Neural progenitor cell (in vitro differentiated cells): Measurements from ENCODE around the gene DPPA5. TPM values are rescaled to one million over a fixed set of nuclear protein-coding genes. Genes with fewer than 3 reads are reported as not detected.
"Not testable (repeated sequence)": the region's sequence is repeated elsewhere in the genome, so short reads cannot be mapped to it uniquely, and the experiment has no call there.

Experiments used
- DNase-seq: peaks from one replicate; pipeline ENCODE4 v3.0.0-alpha.2; 2016; ENCODE audit warnings: low spot score
- H2AFZ ChIP-seq: fragments of 200-600 bp; sonication (generic); replicated peaks from 2 replicates; pipeline ENCODE4 v1.6.1; 2016; ENCODE audit warnings: antibody characterized with exemption
- H3F3A ChIP-seq: fragments of 200-600 bp; sonication (generic); 2 replicates; pipeline ENCODE4 v1.6.1; 2016; ENCODE audit warnings: antibody characterized with exemption, low read depth
- H3K27ac ChIP-seq: fragments of 200-600 bp; sonication (generic); 2 replicates; pipeline ENCODE4 v1.5.1; 2016; ENCODE audit warnings: mild to moderate bottlenecking
- H3K27me3 ChIP-seq: fragments of 200-600 bp; sonication (generic); 2 replicates; pipeline ENCODE4 v1.6.1; 2016; ENCODE audit warnings: mild to moderate bottlenecking, moderate library complexity
- H3K36me3 ChIP-seq: fragments of 200-600 bp; sonication (generic); 2 replicates; pipeline ENCODE4 v1.5.1; 2016
- H3K4me1 ChIP-seq: fragments of 200-600 bp; sonication (generic); 2 replicates; pipeline ENCODE4 v1.6.1; 2016; ENCODE audit warnings: mixed run types
- H3K4me2 ChIP-seq: fragments of 200-600 bp; sonication (generic); 2 replicates; pipeline ENCODE4 v1.6.1; 2016
- H3K4me3 ChIP-seq: fragments of 200-600 bp; sonication (generic); 2 replicates; pipeline ENCODE4 v1.5.1; 2016
- H3K79me2 ChIP-seq: fragments of 200-600 bp; sonication (generic); 2 replicates; pipeline ENCODE4 v1.6.1; 2016; ENCODE audit warnings: low read depth
- H3K9ac ChIP-seq: fragments of 200-600 bp; sonication (generic); 2 replicates; pipeline ENCODE4 v1.6.1; 2016
- H3K9me3 ChIP-seq: fragments of 200-600 bp; sonication (generic); 2 replicates; pipeline ENCODE4 v1.5.1; 2016; ENCODE audit warnings: low read depth
- H4K20me1 ChIP-seq: fragments of 200-600 bp; sonication (generic); 2 replicates; pipeline ENCODE4 v1.6.1; 2016; ENCODE audit warnings: low read depth
- H3K27ac Mint-ChIP-seq: 3 replicates; pipeline ENCODE4 v1.8.0; 2021; ENCODE audit warnings: mixed read lengths
- H3K27me3 Mint-ChIP-seq: 2 replicates; pipeline ENCODE4 v1.8.0; 2022; ENCODE audit warnings: low read depth, mild to moderate bottlenecking, inconsistent platforms, moderate library complexity, mixed read lengths; ENCODE audit not compliant: insufficient read depth
- H3K36me3 Mint-ChIP-seq: 3 replicates; pipeline ENCODE4 v1.8.0; 2021; ENCODE audit warnings: mixed read lengths
- H3K4me1 Mint-ChIP-seq: 3 replicates; pipeline ENCODE4 v1.8.0; 2021; ENCODE audit warnings: mixed read lengths
- H3K4me3 Mint-ChIP-seq: 3 replicates; pipeline ENCODE4 v1.8.0; 2021; ENCODE audit warnings: mild to moderate bottlenecking, moderate library complexity, mixed read lengths
- H3K9me3 Mint-ChIP-seq: 3 replicates; pipeline ENCODE4 v1.8.0; 2020; ENCODE audit warnings: mixed read lengths
- EZH2 ChIP-seq: fragments of 200-600 bp; sonication (generic); IDR thresholded peaks from 2 replicates; pipeline ENCODE4 v1.6.1; 2017; ENCODE audit warnings: antibody characterized with exemption, mild to moderate bottlenecking, moderate library complexity
- EZH2phosphoT487 ChIP-seq: fragments of 200-600 bp; sonication (generic); IDR thresholded peaks from 2 replicates; pipeline ENCODE4 v1.6.1; 2017; ENCODE audit warnings: antibody characterized with exemption
- total RNA-seq: library from RNA; depleted of rRNA; stranded (reverse); fragments of >200 nt; gene quantifications from 2 replicates; pipeline ENCODE4 v1.2.3, GENCODE V29; 2015; ENCODE audit warnings: low replicate concordance
- TF ChIP-seq, protein P1 (sequence below): fragments of 200-600 bp; sonication (generic); IDR thresholded peaks from 2 replicates; pipeline ENCODE4 v1.5.1; 2017; ENCODE audit warnings: antibody characterized with exemption, mild to moderate bottlenecking

Gene DPPA5
- total RNA-seq, 1 donor from 2014 or later, result not detected

DNA sequence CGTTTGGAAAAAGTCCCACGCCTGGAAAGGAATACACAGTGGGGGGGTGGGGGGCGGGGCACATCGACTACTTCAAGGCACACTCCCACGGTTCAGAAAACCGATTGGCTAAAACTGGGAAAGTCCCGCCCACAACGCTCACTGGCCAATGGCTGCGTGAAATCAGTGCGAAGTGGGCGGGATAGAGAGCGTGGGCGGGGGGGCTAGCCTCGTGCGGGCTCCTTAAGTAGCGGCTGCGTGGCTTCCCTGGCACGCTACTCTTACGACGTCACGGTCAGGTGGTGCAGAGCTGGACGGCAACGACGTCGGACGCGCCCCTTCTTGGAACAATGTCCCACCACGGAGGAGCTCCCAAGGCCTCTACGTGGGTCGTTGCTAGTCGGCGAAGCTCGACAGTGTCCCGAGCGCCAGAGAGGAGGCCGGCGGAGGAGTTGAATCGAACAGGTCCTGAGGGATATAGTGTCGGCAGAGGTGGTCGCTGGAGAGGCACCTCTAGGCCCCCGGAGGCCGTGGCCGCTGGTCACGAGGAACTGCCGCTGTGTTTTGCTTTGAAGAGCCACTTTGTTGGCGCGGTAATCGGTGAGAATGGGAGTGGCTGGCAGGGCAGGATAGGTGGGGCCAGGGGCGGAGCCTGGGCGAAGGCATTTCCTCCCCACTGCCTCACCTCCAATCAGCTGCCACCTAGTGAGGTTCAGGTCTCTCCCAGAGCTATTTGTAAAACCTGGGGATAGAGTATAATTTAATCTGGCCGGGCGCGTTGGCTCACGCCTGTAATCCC lies 40.7 kb upstream of the DPPA5 start, which contains the start of gene DDX43:
Gene DDX43, plus strand, starts transcription at position 252 of the 778 bp plus-strand sequence. Its CDS starts 78 bp downstream, at position 330.
- Histone ChIP-seq H3F3A (no peaks in the 10 kb centered on the region), H3K79me2 (no peaks in the 10 kb centered on the region), H2AFZ (no peak within 1 kb of the TSS), H3K9me3 (no peaks in the 10 kb centered on the region), H3K27me3 (peaks cover 2% of the 10 kb centered on the region), H3K4me3 (no peak within 1 kb of the TSS), H3K4me2 (no peak within 1 kb of the TSS), H4K20me1 (no peaks in the 10 kb centered on the region), H3K9ac (no peak within 1 kb of the TSS), H3K4me1 (no peaks in the 10 kb centered on the region), H3K27ac (no peak within 1 kb of the TSS), H3K36me3 (no peaks in the 10 kb centered on the region)
- Mint-ChIP-seq H3K9me3 (no peaks in the 10 kb centered on the region), H3K4me1 (no peaks in the 10 kb centered on the region), H3K27ac (no peak within 1 kb of the TSS), H3K27me3 (no peaks in the 10 kb centered on the region), H3K36me3 (no peaks in the 10 kb centered on the region), H3K4me3 (no peak within 1 kb of the TSS)
- DNase-seq, result no peak
- TF ChIP-seq EZH2, result no peak
- TF ChIP-seq, protein P1, sequence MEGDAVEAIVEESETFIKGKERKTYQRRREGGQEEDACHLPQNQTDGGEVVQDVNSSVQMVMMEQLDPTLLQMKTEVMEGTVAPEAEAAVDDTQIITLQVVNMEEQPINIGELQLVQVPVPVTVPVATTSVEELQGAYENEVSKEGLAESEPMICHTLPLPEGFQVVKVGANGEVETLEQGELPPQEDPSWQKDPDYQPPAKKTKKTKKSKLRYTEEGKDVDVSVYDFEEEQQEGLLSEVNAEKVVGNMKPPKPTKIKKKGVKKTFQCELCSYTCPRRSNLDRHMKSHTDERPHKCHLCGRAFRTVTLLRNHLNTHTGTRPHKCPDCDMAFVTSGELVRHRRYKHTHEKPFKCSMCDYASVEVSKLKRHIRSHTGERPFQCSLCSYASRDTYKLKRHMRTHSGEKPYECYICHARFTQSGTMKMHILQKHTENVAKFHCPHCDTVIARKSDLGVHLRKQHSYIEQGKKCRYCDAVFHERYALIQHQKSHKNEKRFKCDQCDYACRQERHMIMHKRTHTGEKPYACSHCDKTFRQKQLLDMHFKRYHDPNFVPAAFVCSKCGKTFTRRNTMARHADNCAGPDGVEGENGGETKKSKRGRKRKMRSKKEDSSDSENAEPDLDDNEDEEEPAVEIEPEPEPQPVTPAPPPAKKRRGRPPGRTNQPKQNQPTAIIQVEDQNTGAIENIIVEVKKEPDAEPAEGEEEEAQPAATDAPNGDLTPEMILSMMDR, result no peak

DNA sequence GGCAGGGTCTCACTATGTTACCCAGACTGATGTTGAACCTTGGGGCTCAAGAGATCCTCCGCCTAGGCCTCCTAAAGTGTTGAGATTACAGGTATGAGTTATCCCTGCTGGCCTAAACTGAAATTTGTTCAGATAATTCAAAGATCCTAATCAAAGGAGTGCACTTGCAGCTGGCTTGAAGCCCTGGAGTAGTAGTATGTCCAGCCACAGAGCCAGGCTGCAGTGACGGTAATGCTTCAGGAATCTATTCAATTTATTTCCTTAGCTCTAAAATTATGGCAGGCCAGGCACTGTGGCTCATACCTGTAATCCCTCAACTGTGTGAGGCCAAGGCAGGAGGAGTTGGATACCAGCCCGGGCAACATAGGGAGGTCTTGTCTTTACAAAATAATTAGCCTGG lies 39.2 kb upstream of the DPPA5 start:
- Histone ChIP-seq H3K4me2 (no peak overlapping the region), H3K9me3 (no peaks in the 10 kb centered on the region), H3K9ac (no peak overlapping the region), H3K27ac (no peak overlapping the region), H2AFZ (no peak overlapping the region), H3K4me3 (no peak overlapping the region), H3F3A (no peaks in the 10 kb centered on the region), H3K27me3 (peaks cover 4% of the 10 kb centered on the region), H3K36me3 (no peaks in the 10 kb centered on the region), H3K79me2 (no peaks in the 10 kb centered on the region), H3K4me1 (peaks cover 3% of the 10 kb centered on the region), H4K20me1 (no peaks in the 10 kb centered on the region)
- H3K36me3 Mint-ChIP-seq, result no peaks in the 10 kb centered on the region
- no peak overlapping the region for H3K4me3 Mint-ChIP-seq
- no peak for DNase-seq
- H3K27ac Mint-ChIP-seq, result no peak overlapping the region
- no peaks in the 10 kb centered on the region for H3K27me3 Mint-ChIP-seq
- no peaks in the 10 kb centered on the region for H3K9me3 Mint-ChIP-seq
- peaks cover under 1% of the 10 kb centered on the region for H3K4me1 Mint-ChIP-seq
- TF ChIP-seq EZH2phosphoT487 (no peak), EZH2 (no peak)
- TF ChIP-seq, protein P1, result no peak

DNA sequence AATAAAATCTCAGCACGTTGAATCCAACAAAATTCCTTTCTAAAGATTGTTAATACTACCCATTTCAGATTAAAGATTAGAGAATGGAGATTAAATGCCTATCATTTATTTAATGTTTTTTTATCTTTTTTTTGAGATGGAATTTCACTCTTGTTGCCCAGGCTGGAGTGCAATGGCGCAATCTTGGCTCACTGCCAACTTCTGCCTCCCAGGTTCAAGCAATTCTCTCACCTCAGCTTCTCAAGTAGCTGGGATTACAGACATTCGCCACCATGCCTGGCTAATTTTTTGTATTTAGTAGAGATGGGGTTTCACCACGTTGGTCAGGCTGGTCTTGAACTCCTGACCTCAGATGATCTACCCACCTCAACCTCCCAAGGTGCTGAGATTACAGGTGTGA lies 38.1 kb upstream of the DPPA5 start:
- H3K36me3 ChIP-seq, H3K9me3 Mint-ChIP-seq, H3K27ac ChIP-seq, H3K4me1 ChIP-seq, H3K4me3 ChIP-seq, H4K20me1 ChIP-seq, H3K36me3 Mint-ChIP-seq, H2AFZ ChIP-seq, H3K4me1 Mint-ChIP-seq, H3K27me3 ChIP-seq, H3K27me3 Mint-ChIP-seq, H3K4me3 Mint-ChIP-seq, H3K79me2 ChIP-seq, H3K4me2 ChIP-seq, DNase-seq, H3F3A ChIP-seq, H3K9me3 ChIP-seq, H3K27ac Mint-ChIP-seq, H3K9ac ChIP-seq: not testable (repeated sequence)

DNA sequence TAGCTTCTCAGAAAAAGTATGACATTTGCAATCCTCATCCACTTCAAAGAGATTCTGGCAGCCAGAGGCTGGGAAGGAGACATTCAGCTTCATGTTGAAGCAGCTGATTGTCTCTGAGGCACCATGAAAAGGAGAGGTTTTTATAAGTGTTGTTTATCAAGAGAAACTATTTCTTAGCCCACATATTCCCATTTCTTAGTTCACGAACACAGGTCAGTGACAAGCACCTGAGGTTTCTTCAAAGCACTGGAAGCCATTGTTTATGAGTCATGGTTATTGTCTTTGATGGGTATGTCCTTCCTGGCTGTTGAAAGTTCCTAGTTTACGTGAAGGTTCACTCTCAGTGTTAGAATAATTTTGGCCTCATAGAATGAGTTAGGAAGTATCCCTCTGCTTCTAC lies 37.6 kb upstream of the DPPA5 start:
- Mint-ChIP-seq H3K4me3 (no peak overlapping the region), H3K27me3 (peaks cover 2% of the 10 kb centered on the region), H3K4me1 (peaks cover 3% of the 10 kb centered on the region), H3K27ac (no peak overlapping the region), H3K36me3 (no peaks in the 10 kb centered on the region), H3K9me3 (no peaks in the 10 kb centered on the region)
- H3F3A ChIP-seq, result no peaks in the 10 kb centered on the region
- DNase-seq, result no peak
- no peak overlapping the region for H2AFZ ChIP-seq
- H3K27me3 ChIP-seq, result peaks cover 4% of the 10 kb centered on the region
- no peaks in the 10 kb centered on the region for H3K9me3 ChIP-seq
- H3K4me2 ChIP-seq, result no peak overlapping the region
- no peak overlapping the region for H3K4me3 ChIP-seq
- H3K79me2 ChIP-seq, result no peaks in the 10 kb centered on the region
- no peaks in the 10 kb centered on the region for H4K20me1 ChIP-seq
- H3K4me1 ChIP-seq, result peaks cover 3% of the 10 kb centered on the region
- no peak overlapping the region for H3K27ac ChIP-seq
- no peak overlapping the region for H3K9ac ChIP-seq
- no peaks in the 10 kb centered on the region for H3K36me3 ChIP-seq
- TF ChIP-seq EZH2phosphoT487 (no peak), EZH2 (no peak)
- TF ChIP-seq, protein P1, result no peak
